ENCODE measurements around the gene TTLL5.
A peak's percentile ranks its signal among the peaks of the same experiment; 100 is the strongest.

Gene TTLL5

DNA sequence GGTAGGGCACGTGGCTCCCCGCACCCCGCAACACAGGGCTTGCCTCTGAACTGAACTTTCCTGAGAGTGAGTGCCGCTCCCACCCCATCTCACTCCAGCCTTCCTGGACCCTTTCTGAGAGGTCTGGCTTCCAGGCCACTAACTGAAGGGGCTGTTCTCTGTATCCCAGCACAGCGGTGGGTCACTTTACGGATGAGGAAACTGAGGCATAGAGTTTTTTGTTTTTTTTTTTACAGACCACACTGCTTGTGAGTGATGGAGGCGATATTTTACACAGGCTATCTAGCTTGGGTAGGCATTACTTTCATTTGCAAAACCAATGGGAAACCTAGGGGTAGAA, 321.9 kb downstream of the TTLL5 start:
- DNase-seq (ENCODE audit: low spot score in 2 of 2), result no peak
- no peaks in the 10 kb centered on the region for H3K9me3 Mint-ChIP-seq
- peak overlapping the region; percentile 65 for H3K27ac Mint-ChIP-seq (ENCODE audit: low read depth)
- H3K36me3 Mint-ChIP-seq (ENCODE audit: insufficient read depth), result peaks cover 13% of the 10 kb centered on the region
- H3K4me1 Mint-ChIP-seq, result peaks cover 55% of the 10 kb centered on the region
- ATAC-seq (replicated peaks; ENCODE audit: extremely low read depth, poor library complexity, severe bottlenecking), result no peak
- H3K27me3 Mint-ChIP-seq, result no peaks in the 10 kb centered on the region
- H3K4me3 Mint-ChIP-seq, result peak overlapping the region; percentile 73

- Mint-ChIP-seq H3K36me3 (ENCODE audit: insufficient read depth) (peaks cover 13% of the 10 kb centered on the region), H3K4me3 (no peak overlapping the region), H3K4me1 (peaks cover 38% of the 10 kb centered on the region), H3K27me3 (no peaks in the 10 kb centered on the region), H3K9me3 (no peaks in the 10 kb centered on the region), H3K27ac (ENCODE audit: low read depth) (no peak overlapping the region)
- ATAC-seq (replicated peaks; ENCODE audit: extremely low read depth, poor library complexity, severe bottlenecking) (no peak), DNase-seq (ENCODE audit: low spot score in 2 of 2) (no peak)
These were observed 323.6 kb downstream of the TTLL5 start for GRCh38 chr14:75984674-75985073.

DNA sequence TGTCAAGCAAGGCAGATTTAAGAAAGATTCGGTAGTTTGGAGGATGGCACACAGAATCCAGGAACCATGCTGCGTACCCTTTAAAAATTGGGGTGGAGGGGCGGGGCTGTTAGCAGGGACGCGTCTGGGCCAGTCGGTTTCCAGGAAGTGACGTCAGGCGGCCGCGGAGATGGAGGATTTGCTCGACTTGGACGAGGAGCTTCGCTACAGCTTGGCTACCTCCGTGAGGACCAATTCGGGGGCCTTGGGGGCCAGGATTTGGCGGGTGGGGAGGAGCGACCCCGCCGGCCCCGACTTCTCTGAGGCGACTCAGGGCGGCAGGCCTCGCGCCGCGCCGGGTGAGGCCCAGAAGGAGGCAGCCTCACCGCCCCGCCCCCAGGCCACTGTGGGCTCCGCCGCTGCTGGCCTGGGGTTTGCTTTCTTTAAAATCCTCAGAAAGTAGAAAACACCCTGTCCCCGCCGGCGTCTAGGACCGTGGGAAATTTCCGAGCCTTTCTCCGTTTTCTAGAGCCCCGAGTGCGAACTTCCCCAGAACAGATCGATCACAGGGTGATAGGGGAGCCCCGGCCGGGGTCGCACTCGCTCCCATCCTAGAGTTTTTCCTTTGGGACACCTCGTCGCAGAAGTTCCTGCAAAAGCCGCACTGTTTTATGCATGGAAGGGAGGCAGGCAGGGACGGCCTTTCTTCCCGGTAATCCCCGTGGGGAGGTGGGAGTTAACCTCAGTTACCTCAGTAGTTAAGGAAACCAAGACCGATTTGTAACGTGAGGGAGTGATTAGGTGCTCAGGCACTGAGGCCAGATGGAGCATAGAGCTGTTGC, 324.8 kb downstream of the TTLL5 start, which contains the start of gene IFT43:
Gene IFT43 (plus strand): TSS at position 146 of the 821 bp plus-strand sequence. CDS start 24 bp downstream, at position 170.
- Mint-ChIP-seq H3K4me3 (peak within 1 kb of the TSS; percentile 89), H3K36me3 (ENCODE audit: insufficient read depth) (peaks cover 13% of the 10 kb centered on the region), H3K4me1 (peaks cover 30% of the 10 kb centered on the region), H3K9me3 (no peaks in the 10 kb centered on the region), H3K27ac (ENCODE audit: low read depth) (peak within 1 kb of the TSS; percentile 87), H3K27me3 (no peaks in the 10 kb centered on the region)
- ATAC-seq (replicated peaks; ENCODE audit: extremely low read depth, poor library complexity, severe bottlenecking) (peak; percentile 77), DNase-seq (ENCODE audit: low spot score in 2 of 2) (peak; percentile 84 to 88)

DNA sequence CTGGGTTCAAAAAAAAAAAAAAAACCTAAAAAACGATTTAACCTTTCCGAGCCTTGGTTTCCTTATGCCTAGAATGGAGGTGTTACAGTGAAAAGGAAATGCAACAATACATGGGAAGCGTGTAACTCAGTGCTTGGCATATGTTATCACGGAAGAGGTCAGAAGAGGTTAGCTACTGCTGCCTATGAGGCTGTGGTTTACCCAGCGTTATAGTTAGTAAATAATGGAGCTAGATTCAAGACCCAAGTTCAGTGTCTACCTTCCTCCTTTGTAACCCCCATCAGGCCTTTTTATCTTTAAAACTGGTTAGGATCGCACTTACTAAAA, 325.4 kb downstream of the TTLL5 start:
- no peaks in the 10 kb centered on the region for H3K27me3 Mint-ChIP-seq
- ATAC-seq (replicated peaks; ENCODE audit: extremely low read depth, poor library complexity, severe bottlenecking), result no peak
- no peak for DNase-seq (ENCODE audit: low spot score in 2 of 2)
- peaks cover 24% of the 10 kb centered on the region for H3K4me1 Mint-ChIP-seq
- H3K4me3 Mint-ChIP-seq, result peak overlapping the region; percentile 89
- H3K36me3 Mint-ChIP-seq (ENCODE audit: insufficient read depth), result peaks cover 13% of the 10 kb centered on the region
- H3K9me3 Mint-ChIP-seq, result no peaks in the 10 kb centered on the region
- H3K27ac Mint-ChIP-seq (ENCODE audit: low read depth), result peak overlapping the region; percentile 87

GRCh38 chr14:75987201-75987970, 326.3 kb downstream of the TTLL5 start:
- Mint-ChIP-seq H3K4me3 (peak overlapping the region; percentile 89), H3K4me1 (peaks cover 17% of the 10 kb centered on the region)

GRCh38 chr14:75989134-75989533, 328.1 kb downstream of the TTLL5 start:
- H3K27ac Mint-ChIP-seq (ENCODE audit: low read depth), result no peak overlapping the region
- no peaks in the 10 kb centered on the region for H3K9me3 Mint-ChIP-seq
- H3K27me3 Mint-ChIP-seq, result no peaks in the 10 kb centered on the region
- peaks cover 7% of the 10 kb centered on the region for H3K36me3 Mint-ChIP-seq (ENCODE audit: insufficient read depth)
- no peak for ATAC-seq (replicated peaks; ENCODE audit: extremely low read depth, poor library complexity, severe bottlenecking)
- H3K4me1 Mint-ChIP-seq, result peaks cover 17% of the 10 kb centered on the region
- DNase-seq (ENCODE audit: low spot score in 2 of 2), result no peak
- no peak overlapping the region for H3K4me3 Mint-ChIP-seq

More at GRCh38 chr14:75987201-75987970, 326.3 kb downstream of the TTLL5 start:
- H3K27ac Mint-ChIP-seq (ENCODE audit: low read depth), result no peak overlapping the region
- no peaks in the 10 kb centered on the region for H3K27me3 Mint-ChIP-seq
- no peaks in the 10 kb centered on the region for H3K9me3 Mint-ChIP-seq
- ATAC-seq (replicated peaks; ENCODE audit: extremely low read depth, poor library complexity, severe bottlenecking) (no peak), DNase-seq (ENCODE audit: low spot score in 2 of 2) (no peak)
- peaks cover 11% of the 10 kb centered on the region for H3K36me3 Mint-ChIP-seq (ENCODE audit: insufficient read depth)

DNA sequence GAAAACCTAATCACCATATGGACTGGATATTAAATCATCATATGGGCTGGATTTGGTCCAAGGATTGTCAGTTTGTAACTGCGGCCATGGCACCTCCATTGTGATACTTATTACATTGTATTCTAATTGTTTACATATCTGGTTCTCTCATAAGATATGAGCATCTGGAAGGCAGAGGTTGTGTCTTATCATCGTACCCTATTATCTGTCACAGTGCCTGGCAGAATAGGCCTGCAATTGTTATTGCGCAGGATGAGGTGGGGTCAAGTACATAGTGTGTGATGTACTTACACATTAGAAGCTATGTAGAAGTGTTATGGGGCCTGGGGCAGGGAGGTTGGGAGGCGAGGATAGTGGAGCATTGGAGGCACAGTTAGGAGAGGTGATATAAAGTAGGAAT, 329.3 kb downstream of the TTLL5 start:
- H3K9me3 Mint-ChIP-seq, result no peaks in the 10 kb centered on the region
- H3K36me3 Mint-ChIP-seq (ENCODE audit: insufficient read depth), result peaks cover 7% of the 10 kb centered on the region
- DNase-seq (ENCODE audit: low spot score in 2 of 2) (no peak), ATAC-seq (replicated peaks; ENCODE audit: extremely low read depth, poor library complexity, severe bottlenecking) (no peak)
- no peak overlapping the region for H3K27ac Mint-ChIP-seq (ENCODE audit: low read depth)
- H3K4me3 Mint-ChIP-seq, result no peak overlapping the region
- no peaks in the 10 kb centered on the region for H3K27me3 Mint-ChIP-seq
- H3K4me1 Mint-ChIP-seq, result peaks cover 16% of the 10 kb centered on the region

DNA sequence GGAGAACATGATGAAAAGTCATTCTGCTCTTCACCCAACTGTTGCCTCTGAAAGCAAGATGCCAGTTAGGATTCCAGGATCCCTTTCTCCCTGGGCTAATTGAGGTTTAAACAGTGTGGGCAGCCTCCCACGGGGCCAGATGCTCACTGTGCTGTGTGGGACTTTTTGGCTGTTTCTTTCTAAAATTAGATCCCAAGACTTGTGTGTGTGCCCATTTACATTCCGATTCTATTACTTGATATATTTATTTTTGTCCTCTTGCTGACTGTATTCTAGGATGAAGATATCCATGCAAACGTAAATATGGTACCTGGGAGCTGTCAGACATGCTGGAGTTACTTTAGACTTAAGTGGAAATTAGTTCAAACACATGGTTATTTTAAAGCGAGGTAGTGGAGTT, 330.7 kb downstream of the TTLL5 start:
- ATAC-seq (replicated peaks; ENCODE audit: extremely low read depth, poor library complexity, severe bottlenecking), result no peak
- H3K9me3 Mint-ChIP-seq, result no peaks in the 10 kb centered on the region
- peaks cover 1% of the 10 kb centered on the region for H3K4me1 Mint-ChIP-seq
- H3K4me3 Mint-ChIP-seq, result no peak overlapping the region
- H3K36me3 Mint-ChIP-seq (ENCODE audit: insufficient read depth), result no peaks in the 10 kb centered on the region
- DNase-seq (ENCODE audit: low spot score in 2 of 2), result no peak
- no peak overlapping the region for H3K27ac Mint-ChIP-seq (ENCODE audit: low read depth)
- no peaks in the 10 kb centered on the region for H3K27me3 Mint-ChIP-seq

DNA sequence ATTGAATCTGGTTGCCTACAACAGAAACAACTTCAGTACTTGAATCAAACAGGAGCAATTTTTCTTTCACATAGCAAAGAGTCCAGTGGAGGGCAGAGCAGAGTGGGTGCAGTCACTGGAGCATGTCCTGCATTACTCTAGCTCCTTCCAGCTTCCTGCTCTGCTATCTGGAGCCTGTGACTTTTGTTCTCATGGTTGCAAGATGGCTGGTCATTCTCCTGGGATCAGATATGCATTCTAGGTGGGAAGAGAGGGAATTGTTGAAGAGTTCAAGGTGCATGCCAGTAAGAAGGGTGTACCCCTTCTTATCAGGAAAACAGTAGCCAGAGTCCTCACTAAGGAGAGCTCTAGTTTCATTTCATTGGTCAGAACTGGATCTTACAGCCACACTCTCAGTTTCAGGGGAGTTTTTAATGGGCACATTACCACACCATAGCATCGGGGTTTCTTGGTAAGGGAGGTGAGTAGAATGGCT, 332.6 kb downstream of the TTLL5 start:
- DNase-seq (ENCODE audit: low spot score in 2 of 2) (no peak), ATAC-seq (replicated peaks; ENCODE audit: extremely low read depth, poor library complexity, severe bottlenecking) (no peak)
- Mint-ChIP-seq H3K36me3 (ENCODE audit: insufficient read depth) (peaks cover 4% of the 10 kb centered on the region), H3K9me3 (no peaks in the 10 kb centered on the region), H3K4me1 (no peaks in the 10 kb centered on the region), H3K27me3 (no peaks in the 10 kb centered on the region), H3K4me3 (no peak overlapping the region), H3K27ac (ENCODE audit: low read depth) (no peak overlapping the region)

DNA sequence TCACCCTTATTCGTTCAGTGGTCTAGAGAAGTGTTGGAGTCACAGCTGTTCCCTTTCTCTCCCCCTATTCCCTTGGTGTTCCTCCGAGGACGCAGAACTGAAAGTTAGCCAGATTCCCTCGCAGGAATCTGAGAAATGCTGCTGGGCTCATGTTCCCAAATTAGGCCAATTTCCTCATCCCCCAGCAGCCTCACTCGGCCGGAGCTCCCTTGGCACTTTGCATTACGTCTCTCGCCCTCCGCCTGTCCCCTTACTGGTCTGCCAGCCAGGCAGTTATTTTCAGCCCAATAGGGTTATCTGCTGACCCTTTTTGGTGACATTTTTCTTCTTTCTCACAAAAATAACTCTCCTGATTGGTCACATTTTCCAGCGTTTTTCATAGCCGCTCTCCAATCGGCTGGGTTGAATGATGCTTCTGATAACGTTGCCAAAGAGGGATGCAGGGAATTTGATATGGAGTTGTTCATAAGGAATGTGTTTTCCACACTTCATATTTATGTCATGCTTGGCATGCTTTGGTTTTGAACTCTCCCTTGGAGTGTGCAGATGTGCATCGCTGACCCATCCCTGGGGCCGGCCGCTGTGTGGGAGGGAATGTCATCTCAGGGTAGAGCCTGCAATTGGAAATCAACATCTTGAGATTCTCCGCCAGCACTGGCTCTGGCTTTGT, 334.5 kb downstream of the TTLL5 start:
- ATAC-seq (replicated peaks; ENCODE audit: extremely low read depth, poor library complexity, severe bottlenecking), result no peak
- Mint-ChIP-seq H3K27ac (ENCODE audit: low read depth) (no peak overlapping the region), H3K9me3 (no peaks in the 10 kb centered on the region), H3K4me1 (no peaks in the 10 kb centered on the region), H3K4me3 (no peak overlapping the region), H3K27me3 (no peaks in the 10 kb centered on the region), H3K36me3 (ENCODE audit: insufficient read depth) (peaks cover 6% of the 10 kb centered on the region)
- DNase-seq (ENCODE audit: low spot score in 2 of 2), result no peak

DNA sequence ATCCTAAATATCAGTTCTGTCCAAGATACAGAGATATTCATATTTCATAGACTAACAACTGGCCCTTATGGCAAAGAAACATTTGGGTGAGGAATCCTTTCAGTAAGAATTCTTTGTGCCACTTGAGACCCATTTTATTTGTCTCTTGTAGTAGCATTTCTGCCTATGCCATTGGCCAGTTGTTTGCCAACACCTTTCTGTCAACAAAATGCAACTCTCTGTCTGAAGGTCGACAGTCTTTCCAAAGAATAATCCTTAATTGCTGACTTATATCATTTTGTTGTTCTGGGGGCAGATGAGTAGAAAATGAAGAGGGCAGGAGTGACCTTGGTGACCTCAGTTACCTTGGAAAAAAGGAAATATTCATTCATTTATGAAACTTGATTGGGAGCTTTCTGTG, 335.4 kb downstream of the TTLL5 start:
- DNase-seq (ENCODE audit: low spot score in 2 of 2), result no peak
- no peak overlapping the region for H3K27ac Mint-ChIP-seq (ENCODE audit: low read depth)
- peaks cover 6% of the 10 kb centered on the region for H3K36me3 Mint-ChIP-seq (ENCODE audit: insufficient read depth)
- H3K4me1 Mint-ChIP-seq, result no peaks in the 10 kb centered on the region
- H3K27me3 Mint-ChIP-seq, result no peaks in the 10 kb centered on the region
- no peak for ATAC-seq (replicated peaks; ENCODE audit: extremely low read depth, poor library complexity, severe bottlenecking)
- no peak overlapping the region for H3K4me3 Mint-ChIP-seq
- no peaks in the 10 kb centered on the region for H3K9me3 Mint-ChIP-seq

DNA sequence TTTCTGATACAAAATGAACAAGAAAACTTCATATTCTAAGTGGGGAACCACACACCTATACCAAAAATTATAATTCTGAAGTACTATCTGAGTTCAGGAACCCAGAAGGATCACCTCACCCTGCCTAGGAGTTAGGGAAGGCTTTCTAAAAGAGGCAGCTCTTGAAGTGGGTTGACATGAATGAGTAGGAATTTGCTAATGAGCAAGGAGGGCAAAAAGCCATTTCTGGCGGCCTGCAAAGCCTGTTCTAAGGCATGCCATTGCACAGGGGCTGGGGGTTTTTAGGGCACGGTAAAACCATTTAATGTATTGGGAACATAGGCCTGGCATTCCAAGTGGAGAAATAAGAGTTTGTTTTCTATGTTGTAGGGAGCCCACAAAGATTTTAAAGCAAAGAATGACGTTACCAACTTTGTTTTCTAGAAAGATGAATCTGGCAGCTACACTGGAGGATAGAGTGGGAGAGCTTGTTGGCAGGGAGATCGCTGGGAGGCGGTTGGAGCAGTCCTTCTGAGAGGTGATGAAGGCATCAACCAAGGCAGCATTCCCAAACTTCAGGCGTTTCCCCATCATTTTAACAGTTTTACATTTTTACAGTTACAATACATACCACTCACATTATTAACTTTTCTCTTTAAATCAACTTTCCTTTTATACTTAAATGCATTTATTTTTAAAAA, 338.6 kb downstream of the TTLL5 start:
- Mint-ChIP-seq H3K9me3 (peaks cover 7% of the 10 kb centered on the region), H3K27ac (ENCODE audit: low read depth) (no peak overlapping the region), H3K27me3 (no peaks in the 10 kb centered on the region), H3K36me3 (ENCODE audit: insufficient read depth) (peaks cover 8% of the 10 kb centered on the region), H3K4me1 (no peaks in the 10 kb centered on the region), H3K4me3 (no peak overlapping the region)
- ATAC-seq (replicated peaks; ENCODE audit: extremely low read depth, poor library complexity, severe bottlenecking) (no peak), DNase-seq (ENCODE audit: low spot score in 2 of 2) (no peak)
